LNCaP clone FGC (cell line): ENCODE results near the gene POC1B.

ENCODE experiments used
- DNase-seq: peaks from one replicate; pipeline ENCODE4 v3.0.0-alpha.2; 2011; ENCODE audit warnings: low read depth
- H3K4me3 ChIP-seq: 2 replicates; pipeline ENCODE4 v1.5.1; 2011; ENCODE audit warnings: mild to moderate bottlenecking, low read depth, low read length, control low read depth
- CTCF ChIP-seq: IDR thresholded peaks from 2 replicates; pipeline ENCODE4 v1.5.1; 2012; ENCODE audit warnings: mild to moderate bottlenecking; ENCODE audit not compliant: control insufficient read depth, insufficient read depth; ENCODE audit errors: extremely low read depth

Gene POC1B

GRCh38 chr12:89382328-89382727, 143.5 kb downstream of the POC1B start:
- no peak for DNase-seq
- TF ChIP-seq CTCF, result no peak

DNA sequence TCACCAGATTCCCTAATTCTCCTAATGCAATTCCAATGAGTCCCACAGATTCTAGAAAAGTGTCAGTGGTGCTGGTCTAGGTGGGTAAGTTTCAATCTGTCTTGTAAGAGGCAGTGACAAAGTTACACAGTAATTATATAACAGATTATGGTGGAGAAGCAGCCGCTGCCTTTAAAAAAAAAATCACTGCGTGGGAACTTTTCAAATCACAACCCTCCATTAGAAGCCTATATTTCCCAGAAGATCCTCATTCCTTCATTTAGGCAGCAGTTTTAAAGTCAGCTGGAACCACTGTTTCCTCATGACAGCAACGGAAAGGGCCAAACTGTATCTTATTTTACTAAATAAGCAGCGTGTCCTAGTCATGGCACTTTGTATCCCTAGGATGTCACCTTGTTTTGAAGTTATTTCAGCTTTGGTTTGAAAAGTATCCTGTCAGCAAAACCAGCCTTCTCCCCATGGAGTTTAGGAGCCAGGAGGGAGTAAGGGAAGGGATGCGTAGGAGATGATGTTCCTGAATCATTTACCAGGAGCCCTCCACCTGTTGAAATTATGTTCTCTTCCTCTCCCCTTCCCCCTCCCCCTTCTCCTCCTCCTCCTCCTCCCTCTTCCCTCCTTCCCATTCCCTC, 145.9 kb downstream of the POC1B start:
- DNase-seq, result no peak

More at GRCh38 chr12:89382328-89382727, 143.5 kb downstream of the POC1B start:
- no peak overlapping the region for H3K4me3 ChIP-seq

GRCh38 chr12:89379148-89379838, 146.6 kb downstream of the POC1B start:
- no peak overlapping the region for H3K4me3 ChIP-seq
- DNase-seq, result no peak
- TF ChIP-seq CTCF, result no peak

More for the DNA sequence above, 145.9 kb downstream of the POC1B start:
- TF ChIP-seq CTCF, result no peak
- H3K4me3 ChIP-seq, result no peak overlapping the region

GRCh38 chr12:89376844-89377243, 149.0 kb downstream of the POC1B start:
- H3K4me3 ChIP-seq, result no peak overlapping the region
- DNase-seq, result peak; percentile 61
- TF ChIP-seq CTCF, result no peak

DNA sequence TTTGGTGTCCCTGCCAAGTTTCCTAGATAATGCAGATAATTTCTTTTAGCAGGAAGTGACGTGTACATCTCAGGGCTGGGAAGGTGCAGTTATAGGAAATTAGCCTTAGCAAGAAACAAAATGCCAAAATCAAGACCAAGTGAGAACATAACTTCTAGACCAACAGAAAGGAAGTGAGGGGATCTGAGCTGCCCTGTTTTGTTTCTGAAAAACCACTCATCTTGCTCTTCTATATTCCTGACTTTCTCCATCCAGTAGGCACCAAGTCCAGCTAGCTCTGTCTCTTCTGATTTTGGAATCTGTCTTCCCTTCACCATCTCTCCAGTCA, 149.7 kb downstream of the POC1B start:
- TF ChIP-seq CTCF, result no peak
- no peak overlapping the region for H3K4me3 ChIP-seq
- DNase-seq, result no peak

DNA sequence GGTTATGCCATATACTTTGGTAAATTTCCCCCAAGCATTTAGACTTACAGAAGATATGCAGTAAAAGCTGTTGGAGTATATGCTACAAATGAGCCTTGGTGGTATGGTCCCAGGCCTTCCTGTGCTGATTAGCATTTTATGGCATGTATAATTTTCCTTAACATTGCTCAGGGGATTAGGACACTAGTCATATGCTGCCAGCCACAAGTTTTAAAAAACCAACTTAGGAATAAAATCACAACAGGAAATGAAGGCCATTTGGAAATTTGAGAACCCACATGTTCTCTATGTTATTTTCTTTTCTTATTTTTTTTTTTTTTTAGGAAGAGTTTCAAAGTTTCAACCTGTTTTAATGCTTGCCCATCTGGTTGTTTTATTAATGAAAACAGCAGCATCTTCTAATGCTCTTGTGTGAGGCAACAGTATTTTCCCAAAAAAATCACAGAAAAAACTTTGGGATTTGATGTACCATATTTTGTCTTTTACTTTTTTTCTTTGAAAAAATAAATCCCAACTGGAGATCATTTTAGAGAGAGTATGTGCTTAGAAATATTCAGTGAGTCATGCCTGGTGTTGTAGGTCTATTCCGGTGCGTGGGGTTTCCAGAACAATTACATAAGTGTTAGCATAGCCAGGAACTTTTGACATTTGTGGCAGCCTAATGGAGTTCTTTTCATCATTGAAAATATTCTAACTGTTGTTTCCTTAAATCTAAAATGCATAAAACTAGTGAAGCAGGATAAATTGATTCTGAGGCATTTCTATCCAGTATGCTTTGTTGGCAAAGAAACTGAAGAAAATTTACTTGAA, 151.9 kb downstream of the POC1B start:
- H3K4me3 ChIP-seq, result no peak overlapping the region
- DNase-seq, result no peak
- no peak for TF ChIP-seq CTCF
